HepG2 (cell line): Measurements from ENCODE around the gene GABARAPL2. TPM values are rescaled to one million over a fixed set of nuclear protein-coding genes. Genes with fewer than 3 reads are reported as not detected.

ENCODE experiments used
- BCL3 ChIP-seq: sonication (generic); formaldehyde crosslinking; IDR thresholded peaks from 2 replicates; pipeline ENCODE4 v1.5.1; 2020; ENCODE audit warnings: mild to moderate bottlenecking, missing genetic modification reagents, moderate library complexity
- CC2D1A ChIP-seq: sonication (generic); formaldehyde crosslinking; IDR thresholded peaks from 2 replicates; pipeline ENCODE4 v1.8.1; 2023; ENCODE audit warnings: mild to moderate bottlenecking, missing genetic modification reagents
- GATAD2A ChIP-seq: IDR thresholded peaks from 2 replicates; pipeline ENCODE4 v1.6.1; 2016
- MAFK ChIP-seq, 2 experiments: IDR thresholded peaks in 1 of 2; conservative IDR thresholded peaks in 1 of 2; 2 replicates each; pipeline ENCODE4 v1.6.1; 2011; ENCODE audit warnings: improper control_type of control experiment in 2 of 2, low read length in 2 of 2
- MLX ChIP-seq: IDR thresholded peaks from 2 replicates; pipeline ENCODE4 v1.6.1; 2016
- NFE2L1 ChIP-seq: sonication (generic); formaldehyde crosslinking; IDR thresholded peaks from 2 replicates; pipeline ENCODE4 v1.4.0; 2020; ENCODE audit warnings: missing genetic modification reagents, mild to moderate bottlenecking, borderline replicate concordance
- NFIC ChIP-seq: IDR thresholded peaks from 2 replicates; pipeline ENCODE4 v1.6.1; 2012; ENCODE audit warnings: mild to moderate bottlenecking, low read length, inconsistent platforms
- NONO ChIP-seq, 2 experiments: fragments of 450-650 bp in 1 of 2; sonication (generic) in 1 of 2; formaldehyde crosslinking in 1 of 2; IDR thresholded peaks in 1 of 2; conservative IDR thresholded peaks in 1 of 2; 2 replicates each; pipeline versions ENCODE4 v1.6.1 to v1.8.0; 2017 to 2022; ENCODE audit warnings: mild to moderate bottlenecking in 1 of 2, missing genetic modification reagents in 1 of 2, moderate library complexity in 1 of 2
- TEAD3 ChIP-seq: optimal IDR thresholded peaks from 2 replicates; pipeline ENCODE3; 2016; ENCODE audit warnings: borderline replicate concordance
- TFDP1 ChIP-seq: IDR thresholded peaks from 2 replicates; pipeline ENCODE4 v1.6.1; 2016; ENCODE audit warnings: missing compliant biosample characterization, missing genetic modification reagents, borderline replicate concordance
- ZNF333 ChIP-seq: sonication (generic); formaldehyde crosslinking; IDR thresholded peaks from 2 replicates; pipeline ENCODE4 v1.4.0; 2020; ENCODE audit warnings: mild to moderate bottlenecking, missing genetic modification reagents, borderline replicate concordance
- ZNF44 ChIP-seq: sonication (generic); formaldehyde crosslinking; IDR thresholded peaks from 2 replicates; pipeline ENCODE4 v1.5.1; 2020; ENCODE audit warnings: mild to moderate bottlenecking, missing genetic modification reagents
- ZNF441 ChIP-seq: sonication (generic); formaldehyde crosslinking; IDR thresholded peaks from 2 replicates; pipeline ENCODE4 v1.7.0; 2021; ENCODE audit warnings: missing genetic modification reagents, borderline replicate concordance
- ZNF619 ChIP-seq: sonication (generic); formaldehyde crosslinking; IDR thresholded peaks from 2 replicates; pipeline ENCODE4 v1.4.0; 2020; ENCODE audit warnings: mild to moderate bottlenecking, missing genetic modification reagents
- ZNF674 ChIP-seq: sonication (generic); formaldehyde crosslinking; IDR thresholded peaks from 2 replicates; pipeline ENCODE4 v1.5.0; 2020; ENCODE audit warnings: low read depth, mild to moderate bottlenecking, missing genetic modification reagents
- ZNF781 ChIP-seq: sonication (generic); formaldehyde crosslinking; IDR thresholded peaks from 2 replicates; pipeline ENCODE4 v1.5.1; 2020; ENCODE audit warnings: borderline replicate concordance, mild to moderate bottlenecking, missing genetic modification reagents; ENCODE audit errors: not compliant biosample characterization
- polyA plus RNA-seq, 8 experiments: library from polyadenylated mRNA; depleted of rRNA in 3 of 8; stranded (reverse) in 7 of 8; unstranded in 1 of 8; fragments of >200 nt; fragmentation: Illumina TruSeq in 4 of 8; extraction: Trizol in 4 of 8; gene quantifications; 2 replicates each; pipeline versions ENCODE4 v1.2.1 to v1.2.3, GENCODE V29; 2011 to 2016; ENCODE audit warnings: low read depth in 4 of 8, missing spikeins in 1 of 8, mixed read lengths in 1 of 8; ENCODE audit not compliant: insufficient read depth in 1 of 8
- total RNA-seq, 5 experiments: library from RNA; depleted of rRNA; stranded (reverse); fragments of >200 nt; fragmentation: Illumina TruSeq; extraction: Trizol; gene quantifications; 2 replicates each; pipeline ENCODE4 v1.2.3, GENCODE V29; 2016; ENCODE audit warnings: low read depth in 1 of 5
- TF ChIP-seq, protein P1 (sequence below): sonication (generic); formaldehyde crosslinking; IDR thresholded peaks from 2 replicates; pipeline ENCODE4 v1.4.0; 2020; ENCODE audit warnings: mild to moderate bottlenecking, missing genetic modification reagents

Gene GABARAPL2
- total and polyA plus RNA-seq, 2 of the 13 experiments (the other 11 are each of a cell fraction or from before 2014, with no cell fraction given): 76.4 to 83.0 TPM

GRCh38 chr16:75566040-75566757, at the start of gene GABARAPL2 (continued):
- TF ChIP-seq, protein P1, sequence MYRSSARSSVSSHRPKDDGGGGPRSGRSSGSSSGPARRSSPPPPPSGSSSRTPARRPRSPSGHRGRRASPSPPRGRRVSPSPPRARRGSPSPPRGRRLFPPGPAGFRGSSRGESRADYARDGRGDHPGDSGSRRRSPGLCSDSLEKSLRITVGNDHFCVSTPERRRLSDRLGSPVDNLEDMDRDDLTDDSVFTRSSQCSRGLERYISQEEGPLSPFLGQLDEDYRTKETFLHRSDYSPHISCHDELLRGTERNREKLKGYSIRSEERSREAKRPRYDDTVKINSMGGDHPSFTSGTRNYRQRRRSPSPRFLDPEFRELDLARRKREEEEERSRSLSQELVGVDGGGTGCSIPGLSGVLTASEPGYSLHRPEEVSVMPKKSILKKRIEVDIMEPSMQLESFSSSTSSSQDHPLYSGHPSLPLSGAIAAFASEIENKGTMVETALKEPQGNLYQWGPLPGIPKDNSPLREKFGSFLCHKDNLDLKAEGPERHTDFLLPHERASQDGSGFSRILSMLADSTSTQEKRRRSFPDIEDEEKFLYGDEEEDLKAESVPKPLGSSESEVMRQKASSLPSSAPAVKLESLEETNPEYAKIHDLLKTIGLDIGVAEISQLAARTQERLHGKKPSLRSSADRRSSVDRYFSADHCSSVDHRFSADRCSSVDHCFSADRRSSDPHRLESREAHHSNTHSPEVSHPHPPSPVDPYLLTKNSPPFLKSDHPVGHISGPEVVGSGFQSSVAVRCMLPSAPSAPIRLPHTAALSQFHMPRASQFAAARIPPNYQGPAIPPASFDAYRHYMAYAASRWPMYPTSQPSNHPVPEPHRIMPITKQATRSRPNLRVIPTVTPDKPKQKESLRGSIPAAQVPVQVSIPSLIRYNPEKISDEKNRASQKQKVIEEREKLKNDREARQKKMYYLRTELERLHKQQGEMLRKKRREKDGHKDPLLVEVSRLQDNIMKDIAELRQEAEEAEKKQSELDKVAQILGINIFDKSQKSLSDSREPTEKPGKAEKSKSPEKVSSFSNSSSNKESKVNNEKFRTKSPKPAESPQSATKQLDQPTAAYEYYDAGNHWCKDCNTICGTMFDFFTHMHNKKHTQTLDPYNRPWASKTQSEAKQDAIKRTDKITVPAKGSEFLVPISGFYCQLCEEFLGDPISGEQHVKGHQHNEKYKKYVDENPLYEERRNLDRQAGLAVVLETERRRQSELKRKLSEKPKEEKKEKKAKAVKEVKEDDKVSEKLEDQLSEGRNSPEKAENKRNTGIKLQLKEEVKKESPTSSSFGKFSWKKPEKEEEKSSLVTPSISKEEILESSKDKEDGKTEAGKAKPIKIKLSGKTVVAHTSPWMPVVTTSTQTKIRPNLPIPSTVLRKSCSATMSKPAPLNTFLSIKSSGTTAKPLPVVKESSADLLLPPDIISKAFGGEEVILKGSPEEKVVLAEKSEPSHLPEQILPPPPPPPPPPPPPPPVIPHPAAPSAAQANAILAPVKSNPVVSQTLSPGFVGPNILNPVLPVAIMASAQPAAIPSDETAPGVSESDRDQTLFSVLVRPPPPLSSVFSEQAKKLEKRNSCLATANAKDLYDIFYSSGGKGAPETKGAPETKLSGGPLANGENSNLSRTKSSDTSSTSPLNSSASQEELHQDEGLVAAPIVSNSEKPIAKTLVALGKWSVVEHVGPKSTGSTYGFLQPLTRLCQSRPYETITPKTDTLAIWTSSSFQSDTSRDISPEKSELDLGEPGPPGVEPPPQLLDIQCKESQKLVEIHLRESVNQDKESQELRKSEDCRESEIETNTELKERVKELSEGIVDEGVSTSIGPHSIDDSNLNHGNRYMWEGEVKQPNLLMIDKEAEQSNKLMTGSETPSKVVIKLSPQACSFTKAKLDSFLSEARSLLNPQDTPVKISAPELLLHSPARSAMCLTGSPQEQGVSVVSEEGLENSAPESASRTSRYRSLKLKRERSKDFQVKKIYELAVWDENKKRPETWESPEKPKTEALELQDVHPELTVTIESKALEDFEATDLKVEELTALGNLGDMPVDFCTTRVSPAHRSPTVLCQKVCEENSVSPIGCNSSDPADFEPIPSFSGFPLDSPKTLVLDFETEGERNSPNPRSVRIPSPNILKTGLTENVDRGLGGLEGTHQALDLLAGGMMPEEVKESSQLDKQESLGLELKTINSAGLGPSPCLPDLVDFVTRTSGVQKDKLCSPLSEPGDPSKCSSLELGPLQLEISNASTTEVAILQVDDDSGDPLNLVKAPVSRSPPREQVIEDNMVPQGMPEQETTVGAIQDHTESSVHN (CRISPR knock-in tag): 0 out of 2 replicates have a peak, but pooled peaks have one; percentile 13
- TF ChIP-seq ZNF781 (peak; percentile 5), ZNF333 (CRISPR knock-in tag) (no peak), NFE2L1 (no peak), NFIC (no peak), ZNF44 (CRISPR knock-in tag) (peak; percentile 72; the same call in 1 of the 2 replicates), TEAD3 (CRISPR knock-in tag) (no peak), MLX (no peak), ZNF674 (CRISPR knock-in tag) (0 out of 2 replicates have a peak, but pooled peaks have one; percentile 28), ZNF619 (CRISPR knock-in tag) (peak; percentile 51; the same call in 1 of the 2 replicates), GATAD2A (CRISPR knock-in tag) (no peak), MAFK (conservative IDR thresholded peaks at IDR 0.05 in 1 of 2, IDR thresholded peaks at IDR 0.05 in 1 of 2; ENCODE audit: low read length in 2 of 2) (no peak), CC2D1A (CRISPR knock-in tag) (no peak), BCL3 (peak; percentile 73; the same call in 1 of the 2 replicates), NONO (IDR thresholded peaks at IDR 0.05) (no peak), NONO (CRISPR knock-in tag; conservative IDR thresholded peaks at IDR 0.05) (peak; percentile 88), TFDP1 (CRISPR knock-in tag) (peak; percentile 14; the same call in 1 of the 2 replicates), ZNF441 (no peak; the same call in 1 of the 2 replicates)
